H1 (cell line): ENCODE data around the gene TSPAN9. TPM values are rescaled to one million over a fixed set of nuclear protein-coding genes. Genes with fewer than 3 reads are reported as not detected.

ENCODE experiments used
- BRCA1 ChIP-seq: IDR thresholded peaks from 2 replicates; pipeline ENCODE4 v1.6.1; 2012; ENCODE audit warnings: low read depth, low read length, improper control_type of control experiment
- CREB1 ChIP-seq: IDR thresholded peaks from 2 replicates; pipeline ENCODE4 v1.6.1; 2012; ENCODE audit warnings: inconsistent platforms
- PHF8 ChIP-seq: fragments of 200-600 bp; sonication (generic); conservative IDR thresholded peaks from 2 replicates; pipeline ENCODE4 v1.7.1; 2012; ENCODE audit warnings: low read depth, mild to moderate bottlenecking, inconsistent platforms, low read length, moderate library complexity
- polyA plus RNA-seq, 7 experiments: library from polyadenylated mRNA; depleted of rRNA in 3 of 7; stranded (reverse) in 5 of 7; unstranded in 2 of 7; fragments of >200 nt in 5 of 7; fragments of 200-250 nt in 2 of 7; gene quantifications; 1 replicate in 5 of 7; 2 replicates in 1 of 7; 4 replicates in 1 of 7; pipeline versions ENCODE4 v1.2.1 to v1.2.3, GENCODE V29; 2011 to 2013; ENCODE audit warnings: missing spikeins in 2 of 7, mixed read lengths in 2 of 7
- total RNA-seq: library from RNA; stranded (reverse); fragmentation: NEBNext Ultra II Directional; extraction: Animal tissue kit (Norgen Biotek cat#: 25700); gene quantifications from 2 replicates; pipeline ENCODE4 v1.2.1, GENCODE V29; 2021
- TF ChIP-seq, protein P1 (sequence below): fragments of 300-600 bp; sonication (generic); IDR thresholded peaks from 2 replicates; pipeline ENCODE4 v1.7.1; 2012; ENCODE audit warnings: low read length, moderate library complexity, mild to moderate bottlenecking, inconsistent platforms; ENCODE audit not compliant: insufficient replicate concordance
- TF ChIP-seq, protein P2 (sequence below): IDR thresholded peaks from 2 replicates; pipeline ENCODE4 v1.6.1; 2011; ENCODE audit warnings: low read length, improper control_type of control experiment

TSPAN9 gene
- total and polyA plus RNA-seq, 2 of the 8 experiments (the other 6 are each of a cell fraction or from before 2014, with no cell fraction given): 11.5 to 29.1 TPM

- TF ChIP-seq, protein P1, sequence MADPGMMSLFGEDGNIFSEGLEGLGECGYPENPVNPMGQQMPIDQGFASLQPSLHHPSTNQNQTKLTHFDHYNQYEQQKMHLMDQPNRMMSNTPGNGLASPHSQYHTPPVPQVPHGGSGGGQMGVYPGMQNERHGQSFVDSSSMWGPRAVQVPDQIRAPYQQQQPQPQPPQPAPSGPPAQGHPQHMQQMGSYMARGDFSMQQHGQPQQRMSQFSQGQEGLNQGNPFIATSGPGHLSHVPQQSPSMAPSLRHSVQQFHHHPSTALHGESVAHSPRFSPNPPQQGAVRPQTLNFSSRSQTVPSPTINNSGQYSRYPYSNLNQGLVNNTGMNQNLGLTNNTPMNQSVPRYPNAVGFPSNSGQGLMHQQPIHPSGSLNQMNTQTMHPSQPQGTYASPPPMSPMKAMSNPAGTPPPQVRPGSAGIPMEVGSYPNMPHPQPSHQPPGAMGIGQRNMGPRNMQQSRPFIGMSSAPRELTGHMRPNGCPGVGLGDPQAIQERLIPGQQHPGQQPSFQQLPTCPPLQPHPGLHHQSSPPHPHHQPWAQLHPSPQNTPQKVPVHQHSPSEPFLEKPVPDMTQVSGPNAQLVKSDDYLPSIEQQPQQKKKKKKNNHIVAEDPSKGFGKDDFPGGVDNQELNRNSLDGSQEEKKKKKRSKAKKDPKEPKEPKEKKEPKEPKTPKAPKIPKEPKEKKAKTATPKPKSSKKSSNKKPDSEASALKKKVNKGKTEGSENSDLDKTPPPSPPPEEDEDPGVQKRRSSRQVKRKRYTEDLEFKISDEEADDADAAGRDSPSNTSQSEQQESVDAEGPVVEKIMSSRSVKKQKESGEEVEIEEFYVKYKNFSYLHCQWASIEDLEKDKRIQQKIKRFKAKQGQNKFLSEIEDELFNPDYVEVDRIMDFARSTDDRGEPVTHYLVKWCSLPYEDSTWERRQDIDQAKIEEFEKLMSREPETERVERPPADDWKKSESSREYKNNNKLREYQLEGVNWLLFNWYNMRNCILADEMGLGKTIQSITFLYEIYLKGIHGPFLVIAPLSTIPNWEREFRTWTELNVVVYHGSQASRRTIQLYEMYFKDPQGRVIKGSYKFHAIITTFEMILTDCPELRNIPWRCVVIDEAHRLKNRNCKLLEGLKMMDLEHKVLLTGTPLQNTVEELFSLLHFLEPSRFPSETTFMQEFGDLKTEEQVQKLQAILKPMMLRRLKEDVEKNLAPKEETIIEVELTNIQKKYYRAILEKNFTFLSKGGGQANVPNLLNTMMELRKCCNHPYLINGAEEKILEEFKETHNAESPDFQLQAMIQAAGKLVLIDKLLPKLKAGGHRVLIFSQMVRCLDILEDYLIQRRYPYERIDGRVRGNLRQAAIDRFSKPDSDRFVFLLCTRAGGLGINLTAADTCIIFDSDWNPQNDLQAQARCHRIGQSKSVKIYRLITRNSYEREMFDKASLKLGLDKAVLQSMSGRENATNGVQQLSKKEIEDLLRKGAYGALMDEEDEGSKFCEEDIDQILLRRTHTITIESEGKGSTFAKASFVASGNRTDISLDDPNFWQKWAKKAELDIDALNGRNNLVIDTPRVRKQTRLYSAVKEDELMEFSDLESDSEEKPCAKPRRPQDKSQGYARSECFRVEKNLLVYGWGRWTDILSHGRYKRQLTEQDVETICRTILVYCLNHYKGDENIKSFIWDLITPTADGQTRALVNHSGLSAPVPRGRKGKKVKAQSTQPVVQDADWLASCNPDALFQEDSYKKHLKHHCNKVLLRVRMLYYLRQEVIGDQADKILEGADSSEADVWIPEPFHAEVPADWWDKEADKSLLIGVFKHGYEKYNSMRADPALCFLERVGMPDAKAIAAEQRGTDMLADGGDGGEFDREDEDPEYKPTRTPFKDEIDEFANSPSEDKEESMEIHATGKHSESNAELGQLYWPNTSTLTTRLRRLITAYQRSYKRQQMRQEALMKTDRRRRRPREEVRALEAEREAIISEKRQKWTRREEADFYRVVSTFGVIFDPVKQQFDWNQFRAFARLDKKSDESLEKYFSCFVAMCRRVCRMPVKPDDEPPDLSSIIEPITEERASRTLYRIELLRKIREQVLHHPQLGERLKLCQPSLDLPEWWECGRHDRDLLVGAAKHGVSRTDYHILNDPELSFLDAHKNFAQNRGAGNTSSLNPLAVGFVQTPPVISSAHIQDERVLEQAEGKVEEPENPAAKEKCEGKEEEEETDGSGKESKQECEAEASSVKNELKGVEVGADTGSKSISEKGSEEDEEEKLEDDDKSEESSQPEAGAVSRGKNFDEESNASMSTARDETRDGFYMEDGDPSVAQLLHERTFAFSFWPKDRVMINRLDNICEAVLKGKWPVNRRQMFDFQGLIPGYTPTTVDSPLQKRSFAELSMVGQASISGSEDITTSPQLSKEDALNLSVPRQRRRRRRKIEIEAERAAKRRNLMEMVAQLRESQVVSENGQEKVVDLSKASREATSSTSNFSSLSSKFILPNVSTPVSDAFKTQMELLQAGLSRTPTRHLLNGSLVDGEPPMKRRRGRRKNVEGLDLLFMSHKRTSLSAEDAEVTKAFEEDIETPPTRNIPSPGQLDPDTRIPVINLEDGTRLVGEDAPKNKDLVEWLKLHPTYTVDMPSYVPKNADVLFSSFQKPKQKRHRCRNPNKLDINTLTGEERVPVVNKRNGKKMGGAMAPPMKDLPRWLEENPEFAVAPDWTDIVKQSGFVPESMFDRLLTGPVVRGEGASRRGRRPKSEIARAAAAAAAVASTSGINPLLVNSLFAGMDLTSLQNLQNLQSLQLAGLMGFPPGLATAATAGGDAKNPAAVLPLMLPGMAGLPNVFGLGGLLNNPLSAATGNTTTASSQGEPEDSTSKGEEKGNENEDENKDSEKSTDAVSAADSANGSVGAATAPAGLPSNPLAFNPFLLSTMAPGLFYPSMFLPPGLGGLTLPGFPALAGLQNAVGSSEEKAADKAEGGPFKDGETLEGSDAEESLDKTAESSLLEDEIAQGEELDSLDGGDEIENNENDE: no peak
- TF ChIP-seq, protein P2, sequence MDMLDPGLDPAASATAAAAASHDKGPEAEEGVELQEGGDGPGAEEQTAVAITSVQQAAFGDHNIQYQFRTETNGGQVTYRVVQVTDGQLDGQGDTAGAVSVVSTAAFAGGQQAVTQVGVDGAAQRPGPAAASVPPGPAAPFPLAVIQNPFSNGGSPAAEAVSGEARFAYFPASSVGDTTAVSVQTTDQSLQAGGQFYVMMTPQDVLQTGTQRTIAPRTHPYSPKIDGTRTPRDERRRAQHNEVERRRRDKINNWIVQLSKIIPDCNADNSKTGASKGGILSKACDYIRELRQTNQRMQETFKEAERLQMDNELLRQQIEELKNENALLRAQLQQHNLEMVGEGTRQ: no peak
- TF ChIP-seq PHF8: no peak
- no peak for TF ChIP-seq BRCA1
- no peak for TF ChIP-seq CREB1
- TF ChIP-seq, all 59 proteins: peak for 0
Measured at GRCh38 chr12:3243376-3244084, 166.4 kb downstream of the TSPAN9 start (continued).
